Muscle layer of colon (tissue), 2 donors: ENCODE measurements around the gene SPNS3.

Experiments used
- H3K27ac ChIP-seq: one replicate; pipeline ENCODE4 v1.7.0; 2013; ENCODE audit warnings: low read depth, mild to moderate bottlenecking, low read length, moderate library complexity
- H3K27me3 ChIP-seq, 2 donors: one replicate each; pipeline ENCODE4 v1.7.0; 2013; ENCODE audit warnings: low read length in 2 of 2, mild to moderate bottlenecking in 2 of 2; ENCODE audit not compliant: insufficient read depth in 2 of 2, control insufficient read depth in 1 of 2
- H3K36me3 ChIP-seq: one replicate; pipeline ENCODE4 v1.7.0; 2013; ENCODE audit warnings: mild to moderate bottlenecking, low read length; ENCODE audit not compliant: insufficient read depth
- H3K4me1 ChIP-seq: one replicate; pipeline ENCODE4 v1.7.0; 2013; ENCODE audit warnings: mild to moderate bottlenecking, low read length; ENCODE audit not compliant: insufficient read depth
- H3K4me3 ChIP-seq, 2 donors: one replicate each; pipeline ENCODE4 v1.7.0; 2013; ENCODE audit warnings: low read length in 2 of 2, low read depth in 1 of 2, mild to moderate bottlenecking in 1 of 2, moderate library complexity in 1 of 2
- H3K9ac ChIP-seq: one replicate; pipeline ENCODE4 v1.7.0; 2013; ENCODE audit warnings: low read length
- H3K9me3 ChIP-seq: one replicate; pipeline ENCODE4 v1.7.0; 2013; ENCODE audit warnings: mild to moderate bottlenecking, low read length
- donor health status: abdominal sarcoma.
- donor health status: Adenocarcinoma of cecum.

SPNS3 gene

DNA sequence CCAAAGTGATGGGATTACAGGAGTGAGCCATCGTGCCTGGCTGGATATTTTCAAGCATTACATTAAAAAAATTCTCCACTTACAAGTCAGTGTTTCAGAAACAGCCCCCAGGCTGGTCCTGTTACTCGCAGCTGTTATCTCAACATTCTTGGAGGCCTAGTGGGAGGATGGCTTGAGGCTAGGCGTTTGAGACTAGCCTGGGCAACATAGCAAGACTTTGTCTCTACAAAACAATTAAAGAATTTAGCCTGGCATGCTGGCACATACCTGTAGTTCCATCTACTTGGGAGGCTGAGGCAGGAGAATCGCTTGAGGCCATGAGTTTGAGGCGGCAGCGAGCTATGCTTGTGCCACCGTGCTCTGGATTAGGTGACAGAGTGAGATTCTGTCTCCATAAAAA lies 26.5 kb upstream of the SPNS3 start:
- Histone ChIP-seq H3K27ac (no peak overlapping the region), H3K4me1 (no peaks in the 10 kb centered on the region), H3K4me3 (no peak overlapping the region), H3K9ac (no peak overlapping the region), H3K36me3 (no peaks in the 10 kb centered on the region), H3K9me3 (no peaks in the 10 kb centered on the region), H3K27me3 (no peaks in the 10 kb centered on the region)

DNA sequence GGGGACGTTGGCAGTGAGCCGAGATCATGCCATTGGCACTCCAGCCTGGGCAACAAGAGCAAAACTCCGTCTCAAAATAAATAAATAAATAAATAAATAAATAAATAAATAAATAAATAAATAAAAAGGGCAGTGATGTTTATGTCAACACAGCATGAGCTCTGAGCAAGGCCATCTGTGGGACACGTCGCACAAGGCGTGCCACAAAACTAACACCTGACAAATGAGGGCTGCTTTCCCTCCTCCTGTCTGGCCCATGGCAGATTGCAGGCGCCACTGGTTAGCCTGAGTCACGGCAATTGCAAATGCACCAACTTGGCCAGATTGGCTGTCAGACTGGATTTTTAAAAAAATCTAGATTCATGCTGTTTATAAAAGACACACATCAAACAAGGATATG lies 25.9 kb upstream of the SPNS3 start:
- Histone ChIP-seq H3K36me3 (no peaks in the 10 kb centered on the region), H3K4me1 (no peaks in the 10 kb centered on the region), H3K27ac (no peak overlapping the region), H3K9ac (no peak overlapping the region), H3K4me3 (no peak overlapping the region), H3K27me3 (no peaks in the 10 kb centered on the region), H3K9me3 (no peaks in the 10 kb centered on the region)

- Histone ChIP-seq H3K27ac (no peak overlapping the region), H3K9ac (no peak overlapping the region), H3K4me1 (no peaks in the 10 kb centered on the region), H3K4me3 (no peak overlapping the region), H3K27me3 (no peaks in the 10 kb centered on the region), H3K9me3 (no peaks in the 10 kb centered on the region), H3K36me3 (no peaks in the 10 kb centered on the region)
These were observed 24.1 kb upstream of the SPNS3 start for GRCh38 chr17:4409659-4410058.

GRCh38 chr17:4411201-4411600 lies 22.5 kb upstream of the SPNS3 start:
- no peak overlapping the region for H3K9ac ChIP-seq
- no peaks in the 10 kb centered on the region for H3K9me3 ChIP-seq
- H3K36me3 ChIP-seq: no peaks in the 10 kb centered on the region
- no peak overlapping the region for H3K27ac ChIP-seq
- H3K4me3 ChIP-seq: no peak overlapping the region
- no peaks in the 10 kb centered on the region for H3K27me3 ChIP-seq
- H3K4me1 ChIP-seq: no peaks in the 10 kb centered on the region

- Histone ChIP-seq H3K9ac (no peak overlapping the region), H3K36me3 (no peaks in the 10 kb centered on the region), H3K27ac (peak overlapping the region; percentile 32), H3K9me3 (no peaks in the 10 kb centered on the region), H3K27me3 (no peaks in the 10 kb centered on the region), H3K4me3 (no peak overlapping the region), H3K4me1 (no peaks in the 10 kb centered on the region)
These were observed 20.6 kb upstream of the SPNS3 start for GRCh38 chr17:4412933-4413831.

GRCh38 chr17:4417129-4417667 lies 16.5 kb upstream of the SPNS3 start:
- no peaks in the 10 kb centered on the region for H3K4me1 ChIP-seq
- no peaks in the 10 kb centered on the region for H3K36me3 ChIP-seq
- no peaks in the 10 kb centered on the region for H3K27me3 ChIP-seq
- no peaks in the 10 kb centered on the region for H3K9me3 ChIP-seq
- no peak overlapping the region for H3K9ac ChIP-seq
- no peak overlapping the region for H3K27ac ChIP-seq
- H3K4me3 ChIP-seq: no peak overlapping the region

DNA sequence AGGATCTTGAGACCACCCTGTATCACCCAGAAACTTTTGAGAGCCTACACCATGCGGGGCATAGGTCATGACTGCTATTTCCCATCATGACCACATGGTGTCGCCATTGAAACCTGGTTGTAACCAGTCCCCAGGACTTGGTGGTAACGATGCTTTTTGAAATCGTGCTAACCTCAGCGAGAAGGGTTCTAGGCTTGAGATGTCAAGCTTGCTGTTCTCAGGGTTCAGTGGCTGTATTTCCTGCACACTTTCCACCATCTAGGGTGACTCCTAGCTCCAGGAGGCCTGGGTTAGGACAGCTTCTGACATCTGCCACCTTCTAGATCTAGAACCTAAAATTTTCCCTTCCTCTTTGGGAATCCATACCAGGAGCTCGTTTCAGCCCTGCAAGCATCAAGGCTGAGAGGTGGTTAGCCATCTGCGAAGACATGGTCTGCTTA lies 13.0 kb upstream of the SPNS3 start:
- no peaks in the 10 kb centered on the region for H3K9me3 ChIP-seq
- no peak overlapping the region for H3K4me3 ChIP-seq
- no peaks in the 10 kb centered on the region for H3K27me3 ChIP-seq
- no peaks in the 10 kb centered on the region for H3K4me1 ChIP-seq
- H3K9ac ChIP-seq: no peak overlapping the region
- H3K27ac ChIP-seq: no peak overlapping the region
- no peaks in the 10 kb centered on the region for H3K36me3 ChIP-seq

- Histone ChIP-seq H3K9ac (no peak overlapping the region), H3K27me3 (no peaks in the 10 kb centered on the region), H3K9me3 (no peaks in the 10 kb centered on the region)
These were observed 10.9 kb upstream of the SPNS3 start for GRCh38 chr17:4422864-4423263.

GRCh38 chr17:4425398-4425797 lies 8.3 kb upstream of the SPNS3 start:
- H3K4me1 ChIP-seq: no peaks in the 10 kb centered on the region
- no peaks in the 10 kb centered on the region for H3K36me3 ChIP-seq
- H3K27ac ChIP-seq: no peak overlapping the region
- no peaks in the 10 kb centered on the region for H3K27me3 ChIP-seq
- no peaks in the 10 kb centered on the region for H3K9me3 ChIP-seq
- no peak overlapping the region for H3K4me3 ChIP-seq
- no peak overlapping the region for H3K9ac ChIP-seq

More at GRCh38 chr17:4422864-4423263, 10.9 kb upstream of the SPNS3 start:
- Histone ChIP-seq H3K36me3 (no peaks in the 10 kb centered on the region), H3K4me1 (no peaks in the 10 kb centered on the region), H3K4me3 (no peak overlapping the region), H3K27ac (no peak overlapping the region)

DNA sequence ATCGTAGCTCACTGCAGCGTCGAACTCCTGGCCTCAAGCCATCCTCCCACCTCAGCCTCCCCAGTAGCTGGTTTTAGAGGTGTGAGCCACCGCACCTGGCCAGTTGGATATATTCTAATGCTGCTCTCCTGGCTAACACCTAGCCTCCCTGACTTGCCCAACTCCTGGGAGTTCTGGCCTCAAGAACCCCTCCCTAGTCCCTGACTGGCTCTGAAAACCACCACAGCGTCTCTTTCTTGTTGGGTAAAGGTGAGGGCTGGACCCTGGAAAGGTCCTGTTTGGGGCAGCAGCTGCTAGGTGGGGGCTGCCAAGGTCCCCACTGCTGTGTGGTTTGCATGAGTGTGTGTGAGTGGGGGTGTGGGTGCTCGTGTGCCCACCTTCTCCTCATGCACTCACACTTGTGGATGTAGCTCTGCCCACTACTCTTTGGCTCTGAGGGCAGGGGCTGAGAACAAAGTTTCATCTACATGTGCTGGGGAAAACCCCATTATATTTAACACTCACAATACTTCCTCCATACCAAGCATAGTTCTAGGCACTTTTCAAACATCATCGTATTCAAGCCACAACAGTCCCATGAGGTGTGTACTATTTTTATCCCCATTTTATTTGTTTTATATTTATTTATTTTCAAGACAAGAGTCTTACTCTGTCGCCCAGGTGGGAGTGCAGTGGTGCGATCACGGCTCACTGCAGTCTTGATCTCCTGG lies 7.1 kb upstream of the SPNS3 start:
- Histone ChIP-seq H3K9ac (no peak overlapping the region), H3K4me3 (no peak overlapping the region), H3K9me3 (no peaks in the 10 kb centered on the region), H3K27me3 (no peaks in the 10 kb centered on the region), H3K36me3 (no peaks in the 10 kb centered on the region), H3K4me1 (no peaks in the 10 kb centered on the region), H3K27ac (no peak overlapping the region)

GRCh38 chr17:4427505-4427904 lies 6.2 kb upstream of the SPNS3 start:
- Histone ChIP-seq H3K4me1 (no peaks in the 10 kb centered on the region), H3K9me3 (no peaks in the 10 kb centered on the region), H3K27me3 (no peaks in the 10 kb centered on the region), H3K36me3 (no peaks in the 10 kb centered on the region), H3K9ac (no peak overlapping the region), H3K27ac (no peak overlapping the region), H3K4me3 (no peak overlapping the region)
